Heart left ventricle (tissue), 16 donors: Measurements from ENCODE around the gene GSTM5. TPM values are rescaled to one million over a fixed set of nuclear protein-coding genes. Genes with fewer than 3 reads are reported as not detected.
"Not testable (repeated sequence)": the region's sequence is repeated elsewhere in the genome, so short reads cannot be mapped to it uniquely, and the experiment has no call there.

Experiments used
- ATAC-seq, 4 donors: fragments of 200-7000 bp; cut with Tn5 transposase; one replicate each; pipeline ENCODE4 v1.9.1; 2020 to 2022; ENCODE audit warnings: moderate library complexity in 4 of 4, mild to moderate bottlenecking in 3 of 4, moderate number of reproducible peaks in 1 of 4
- DNase-seq, 5 donors: peaks; one replicate each; pipeline ENCODE4 v3.0.0-alpha.2; 2020
- H3K27ac ChIP-seq, 12 donors: fragments of 200-600 bp; sonication (generic) in 4 of 12; one replicate each; pipeline versions ENCODE4 v1.5.0 to v1.8.0; 2016 to 2022; ENCODE audit warnings: mild to moderate bottlenecking in 2 of 12
- H3K27me3 ChIP-seq, 9 donors: fragments of 200-600 bp; sonication (generic) in 2 of 9; one replicate each; pipeline versions ENCODE4 v1.5.1 to v1.8.0; 2016 to 2022; ENCODE audit warnings: mild to moderate bottlenecking in 3 of 9
- H3K36me3 ChIP-seq, 9 donors: fragments of 200-600 bp; sonication (generic) in 2 of 9; one replicate each; pipeline versions ENCODE4 v1.5.0 to v1.8.0; 2018 to 2022; ENCODE audit warnings: mild to moderate bottlenecking in 2 of 9
- H3K4me1 ChIP-seq, 12 donors: fragments of 200-600 bp; sonication (generic) in 4 of 12; one replicate each; pipeline versions ENCODE4 v1.5.0 to v1.8.0; 2016 to 2022; ENCODE audit warnings: mild to moderate bottlenecking in 3 of 12
- H3K4me3 ChIP-seq, 12 donors: fragments of 200-600 bp; sonication (generic) in 4 of 12; one replicate each; pipeline versions ENCODE4 v1.5.0 to v1.8.0; 2017 to 2022; ENCODE audit warnings: mild to moderate bottlenecking in 9 of 12, moderate library complexity in 4 of 12
- H3K9me3 ChIP-seq, 12 donors: fragments of 200-600 bp; sonication (generic) in 4 of 12; one replicate each; pipeline versions ENCODE4 v1.5.0 to v1.8.0; 2016 to 2022; ENCODE audit warnings: mild to moderate bottlenecking in 1 of 12
- POLR2A ChIP-seq, 2 donors: fragments of 450-650 bp; IDR thresholded peaks; one replicate each; pipeline ENCODE4 v1.6.1; 2017; ENCODE audit warnings: antibody characterized with exemption in 2 of 2, mild to moderate bottlenecking in 2 of 2, moderate library complexity in 2 of 2
- WGBS, 4 donors: extraction: QIAGEN DNeasy Blood & Tissue Kit in 2 of 4; methylation state at CpG; one replicate each; pipeline versions ENCODE4 v1.1.5 to v1.1.7; 2013 to 2018; 5-methylcytosine and 5-hydroxymethylcytosine counted together
- intact Hi-C, 10 donors: fragments of 100-400 bp; cut with DNase I; formaldehyde crosslinking; loops; one replicate each; pipeline versions ENCODE4 v1.11.1 to v1.14.2; 2022
- long read RNA-seq, 3 donors: library from polyadenylated mRNA; unstranded; transcript quantifications; one replicate each; pipeline ENCODE4 v2.0.0, GENCODE V29; 2020 to 2021
- polyA plus RNA-seq, 2 donors: library from polyadenylated mRNA; stranded (reverse); fragments of 200-250 nt; gene quantifications; one replicate each; pipeline ENCODE4 v1.2.3, GENCODE V29; 2013
- total RNA-seq, 9 donors: library from RNA; depleted of rRNA in 2 of 9; stranded (reverse); fragments of >200 nt in 2 of 9; fragmentation: NEBNext Ultra II Directional in 3 of 9; extraction: Animal tissue kit (Norgen Biotek cat#: 25700) in 3 of 9; gene quantifications; one replicate each; pipeline versions ENCODE4 v1.1.0 to v1.2.4, GENCODE V29; 2016 to 2023
- TF ChIP-seq, protein P1 (sequence below), 12 donors: fragments of 200-600 bp; sonication (generic) in 4 of 12; IDR thresholded peaks; one replicate each; pipeline versions ENCODE4 v1.5.0 to v1.8.0; 2018 to 2022; ENCODE audit warnings: antibody characterized with exemption in 12 of 12, mild to moderate bottlenecking in 5 of 12
- donor health status: ischemic (EF 13 %, LVEDD 7.1; RV severe dilation, severe dysfunction).
- donor health status: healthy with polysubstance abuse.
- donor health status: DM: no; HTN: yes; CAD: no.
- donor health status: DM: no; HTN: no; CAD: no.
- donor health status: ischemic (EF 25% LVEDD 6.9; RV normal size, moderate dysfunction).
- donor health status: ischemic (EF 25% LVEDD 5.7; RV mildly dilated, moderate dysfunction).
- donor health status: healthy.
- donor health status: DM: yes; HTN: yes; CAD: no.
- donor health status: ischemic (EF 35%, LVEDD 5.7; RV mildly dilated, moderate dysfunction).
- donor health status: nonischemic (EF 11% LVEDD 7.7; RV severe dilation, severe dysfunction).
- donor health status: DM: yes; HTN: yes; CAD: no.
- donor health status: PGD.
- donor health status: ischemic (EF 29% LVEDD 5.4; RV normal size, mild dysfunction).
- donor health status: nonischemic (EF 23%, LVEDD 6.1; RV moderate dilation, normal function).

GSTM5 gene
- 1 to 10 TPM in 7 of 9 donors, under 1 TPM in 1, not detected in 1; 0.58 to 9.0 (median 2.2) TPM for total RNA-seq
- polyA plus RNA-seq, result 1 to 10 TPM in 1 of 2 donors, under 1 TPM in 1; 0.49 to 1.4 TPM
- long read RNA-seq, donor 1, partial matches to known transcripts, result 0 of 1 reads
- long read RNA-seq, donor 1, other reads (novel, unspliced or antisense), result 1 of 1 reads
- long read RNA-seq, donor 2, result 0 reads
- long read RNA-seq, donor 3, partial matches to known transcripts, result 0 of 1 reads
- long read RNA-seq, donor 3, other reads (novel, unspliced or antisense), result 0 of 1 reads

DNA sequence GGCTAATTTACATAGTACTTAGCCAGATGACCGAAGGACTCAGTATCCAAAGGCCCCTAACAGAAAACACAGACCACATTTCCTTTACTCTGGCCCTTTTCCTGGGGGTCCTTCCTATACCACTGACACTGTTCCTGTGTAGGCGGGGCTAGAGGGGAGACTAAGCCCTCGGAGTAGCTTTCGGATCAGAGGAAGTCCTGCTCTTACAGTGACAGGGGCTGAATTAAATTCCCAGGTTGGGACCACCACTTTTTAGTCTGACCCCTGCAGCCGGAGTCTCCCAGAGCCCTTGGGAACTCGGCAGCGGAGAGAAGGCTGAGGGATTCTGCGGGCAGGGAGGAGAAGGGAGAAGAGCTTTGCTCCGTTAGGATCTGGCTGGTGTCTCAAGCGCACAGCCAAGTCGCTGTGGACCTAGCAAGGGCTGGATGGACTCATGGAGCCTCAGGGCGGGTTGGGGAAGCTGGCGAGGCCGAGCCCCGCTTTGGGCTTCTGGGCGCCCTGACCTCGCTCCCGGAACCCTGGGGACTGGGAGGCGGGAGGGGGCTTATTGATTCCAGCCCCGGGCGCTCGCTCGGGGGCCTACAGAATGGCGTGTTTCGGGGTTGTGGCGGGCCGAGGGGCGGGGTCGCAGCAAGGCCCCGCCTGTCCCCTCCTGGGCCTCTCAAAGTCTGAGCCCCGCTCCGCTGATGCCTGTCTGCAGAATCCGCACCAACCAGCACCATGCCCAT, at the start of gene GSTM5:
Gene GSTM5, plus strand, starts transcription at position 659 of the 728 bp plus-strand sequence. Its CDS starts 62 bp downstream, at position 721.
- peak in 3 of 4 donors; percentile 61 to 82 (median 74) for ATAC-seq
- peak in 3 of 5 donors; percentile 33 to 56 (median 37) for DNase-seq
- H3K27ac ChIP-seq, result peak within 1 kb of the TSS in 7 of 12 donors; percentile 24 to 88 (median 64)
- intact Hi-C loops, H3K36me3 ChIP-seq, H3K4me1 ChIP-seq, H3K27me3 ChIP-seq: not testable (repeated sequence)
- peaks cover 0 to 19% (median 3%) of the 10 kb centered on the region in 12 donors for H3K9me3 ChIP-seq
- WGBS, 4 donors, result 18 to 56% (median 25%) methylated on average over 18 to 33 of the region's 33 CpGs
- peak within 1 kb of the TSS in 10 of 12 donors; percentile 24 to 56 (median 48) for H3K4me3 ChIP-seq

DNA sequence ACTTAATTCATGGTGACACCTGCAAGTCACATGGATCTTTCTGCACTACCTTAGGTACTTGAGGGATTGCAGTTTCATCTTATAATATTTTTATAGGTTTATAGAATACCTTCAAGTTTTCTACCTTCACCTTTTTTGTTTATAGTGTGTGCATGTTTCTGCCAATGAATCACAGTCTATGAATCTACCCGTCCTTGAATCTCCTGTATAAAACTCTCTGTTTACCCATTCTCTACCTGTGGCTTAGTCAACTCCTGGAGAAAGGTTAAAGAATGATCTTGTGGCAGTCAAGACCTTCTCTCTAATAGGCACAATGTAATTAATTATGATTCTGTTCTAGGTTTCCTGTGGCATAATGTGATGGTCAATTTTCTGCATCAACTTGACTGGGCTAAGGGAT, 47.4 kb upstream of the GSTM5 start:
- no peak overlapping the region for H3K27ac ChIP-seq
- 91 to 97% (median 93%) methylated on average over 1 of the region's 1 CpG for WGBS, 4 donors
- intact Hi-C loops, result loop anchor here in 1 of 10 donors (5.0 kb wide), 1 partner anchor 88 kb away; no protein-coding TSS in a partner anchor
- H3K4me3 ChIP-seq, result no peak overlapping the region
- no peaks in the 10 kb centered on the region for H3K27me3 ChIP-seq
- DNase-seq, result no peak
- peaks cover 0 to 38% (median 14%) of the 10 kb centered on the region in 9 donors for H3K36me3 ChIP-seq
- peaks cover 0 to 15% (median 7%) of the 10 kb centered on the region in 12 donors for H3K4me1 ChIP-seq
- no peak for TF ChIP-seq POLR2A (IDR thresholded peaks at IDR 0.05)
- TF ChIP-seq, protein P1, sequence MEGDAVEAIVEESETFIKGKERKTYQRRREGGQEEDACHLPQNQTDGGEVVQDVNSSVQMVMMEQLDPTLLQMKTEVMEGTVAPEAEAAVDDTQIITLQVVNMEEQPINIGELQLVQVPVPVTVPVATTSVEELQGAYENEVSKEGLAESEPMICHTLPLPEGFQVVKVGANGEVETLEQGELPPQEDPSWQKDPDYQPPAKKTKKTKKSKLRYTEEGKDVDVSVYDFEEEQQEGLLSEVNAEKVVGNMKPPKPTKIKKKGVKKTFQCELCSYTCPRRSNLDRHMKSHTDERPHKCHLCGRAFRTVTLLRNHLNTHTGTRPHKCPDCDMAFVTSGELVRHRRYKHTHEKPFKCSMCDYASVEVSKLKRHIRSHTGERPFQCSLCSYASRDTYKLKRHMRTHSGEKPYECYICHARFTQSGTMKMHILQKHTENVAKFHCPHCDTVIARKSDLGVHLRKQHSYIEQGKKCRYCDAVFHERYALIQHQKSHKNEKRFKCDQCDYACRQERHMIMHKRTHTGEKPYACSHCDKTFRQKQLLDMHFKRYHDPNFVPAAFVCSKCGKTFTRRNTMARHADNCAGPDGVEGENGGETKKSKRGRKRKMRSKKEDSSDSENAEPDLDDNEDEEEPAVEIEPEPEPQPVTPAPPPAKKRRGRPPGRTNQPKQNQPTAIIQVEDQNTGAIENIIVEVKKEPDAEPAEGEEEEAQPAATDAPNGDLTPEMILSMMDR (IDR thresholded peaks at IDR 0.05), result no peak
- H3K9me3 ChIP-seq, result no peaks in the 10 kb centered on the region
- ATAC-seq, result no peak

DNA sequence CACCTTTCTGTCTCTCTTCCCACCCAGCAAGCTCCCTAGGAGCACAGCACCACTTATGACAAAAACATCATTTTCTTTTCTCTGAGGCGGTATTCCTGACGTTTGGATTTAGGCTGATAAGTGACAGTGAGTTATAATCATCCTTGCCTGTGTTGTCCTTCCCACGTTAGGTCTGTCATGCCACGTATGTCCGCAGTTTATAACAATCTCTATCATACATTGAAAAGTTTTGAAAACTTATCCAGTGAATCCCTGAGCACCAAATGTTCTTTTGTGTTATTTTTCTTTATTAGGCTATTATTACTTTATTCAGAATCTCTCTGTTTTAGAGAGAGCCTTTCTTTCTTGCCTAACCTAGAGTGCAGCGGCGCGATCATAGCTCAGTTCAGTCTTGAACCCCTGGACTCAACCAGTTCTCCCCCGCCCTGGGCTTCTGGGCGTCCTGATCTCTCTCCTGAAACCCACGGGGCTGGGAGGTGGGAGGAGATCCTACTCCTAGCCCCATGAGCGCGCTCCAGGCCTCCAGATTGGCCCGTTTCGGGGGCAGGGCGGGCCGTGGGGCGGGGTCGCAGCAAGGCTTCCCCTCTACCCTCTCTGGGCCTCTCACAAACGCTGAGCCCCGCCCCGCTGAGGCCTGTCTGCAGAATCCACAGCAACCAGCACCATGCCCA, 44.5 kb upstream of the GSTM5 start, which contains the start of gene GSTM2:
Gene GSTM2, plus strand, starts transcription at position 606 of the 671 bp plus-strand sequence. Its CDS starts 59 bp downstream, at position 665.
- H3K4me3 ChIP-seq, result peak within 1 kb of the TSS; percentile 31 to 73 (median 62)
- H3K36me3 ChIP-seq, result peaks cover 0 to 20% (median 7%) of the 10 kb centered on the region in 9 donors
- no peaks in the 10 kb centered on the region for H3K9me3 ChIP-seq
- H3K27me3 ChIP-seq, result no peaks in the 10 kb centered on the region
- intact Hi-C loops, result loop anchor here in 1 of 10 donors (5.0 kb wide), 1 partner anchor 85 kb away; no protein-coding TSS in a partner anchor
- peak within 1 kb of the TSS in 9 of 12 donors; percentile 13 to 68 (median 54) for H3K27ac ChIP-seq
- WGBS, 4 donors, result 11 to 15% (median 13%) methylated on average over 15 to 22 of the region's 22 CpGs
- peak in 1 of 2 donors; percentile 60 for TF ChIP-seq POLR2A (IDR thresholded peaks at IDR 0.05)
- TF ChIP-seq, protein P1 (IDR thresholded peaks at IDR 0.05), result no peak
- peak; percentile 99 to 100 (median 100) for ATAC-seq
- peak; percentile 94 to 97 (median 96) for DNase-seq
- peaks cover 0 to 15% (median 7%) of the 10 kb centered on the region in 12 donors for H3K4me1 ChIP-seq

DNA sequence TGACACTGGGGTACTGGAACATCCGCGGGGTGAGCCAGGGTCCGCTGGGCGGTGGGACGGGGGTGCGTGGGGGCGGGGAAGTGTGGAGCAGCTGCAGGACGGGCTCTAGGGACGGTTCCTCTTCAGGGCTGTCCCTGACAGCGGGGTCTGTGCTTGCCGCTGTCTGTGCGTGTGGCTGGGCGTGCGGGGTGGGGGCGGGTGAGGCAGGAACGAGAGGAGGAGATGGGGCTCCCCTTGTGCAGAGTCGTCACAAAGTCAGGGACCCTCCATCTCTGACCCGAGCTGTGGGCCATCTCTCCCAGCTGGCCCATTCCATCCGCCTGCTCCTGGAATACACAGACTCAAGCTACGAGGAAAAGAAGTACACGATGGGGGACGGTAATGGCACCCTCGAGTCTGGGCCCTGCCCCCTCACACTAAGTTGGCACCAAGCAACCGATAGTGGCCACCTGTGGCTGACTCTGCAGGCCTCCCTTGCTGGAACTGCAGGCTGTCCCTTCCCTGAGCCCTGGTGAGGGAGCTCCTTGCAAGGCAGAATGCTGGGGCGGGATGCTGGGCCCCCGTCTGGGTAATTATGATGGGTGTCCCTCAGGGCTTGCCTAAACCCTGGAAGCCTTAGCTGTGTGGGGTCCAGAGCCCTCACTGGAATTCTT, 43.8 kb upstream of the GSTM5 start:
- Histone ChIP-seq H3K4me1 (peaks cover 0 to 12% (median 7%) of the 10 kb centered on the region in 12 donors), H3K36me3 (peaks cover 0 to 22% (median 7%) of the 10 kb centered on the region in 9 donors), H3K27me3 (no peaks in the 10 kb centered on the region), H3K9me3 (no peaks in the 10 kb centered on the region), H3K27ac (peak overlapping the region in 9 of 12 donors; percentile 13 to 68 (median 54)), H3K4me3 (peak overlapping the region; percentile 31 to 73 (median 62))
- intact Hi-C loops, result loop anchor here in 1 of 10 donors (5.0 kb wide), 1 partner anchor 84 kb away; no protein-coding TSS in a partner anchor
- 4 to 10% (median 7%) methylated on average over 7 to 26 of the region's 26 CpGs for WGBS, 4 donors
- ATAC-seq (peak in 3 of 4 donors; percentile 9 to 36 (median 21)), DNase-seq (no peak)
- TF ChIP-seq, protein P1 (IDR thresholded peaks at IDR 0.05), result no peak
- no peak for TF ChIP-seq POLR2A (IDR thresholded peaks at IDR 0.05)
